Activated CD4-positive, alpha-beta T cell treated with anti-CD3 and anti-CD28 coated beads for 36 hours (primary cell): ENCODE results near the gene CNOT3. TPM values are rescaled to one million over a fixed set of nuclear protein-coding genes. Genes with fewer than 3 reads are reported as not detected.

ENCODE experiments used
- ATAC-seq: fragments of 200-7000 bp; cut with Tn5 transposase; one replicate; pipeline ENCODE4 v1.10.0; 2021; ENCODE audit warnings: mild to moderate bottlenecking, moderate library complexity
- CTCF ChIA-PET: fragments of 350-600 bp; sonication (Branson Sonifier 250); formaldehyde crosslinking; loops from one replicate; lab custom pipeline; 2021; ENCODE audit warnings: antibody characterized with exemption; lab: Charles Lee
- POLR2A ChIA-PET: fragments of 350-600 bp; sonication (Branson Sonifier 250); formaldehyde crosslinking; loops from one replicate; lab custom pipeline; 2021; ENCODE audit warnings: antibody characterized with exemption, inconsistent platforms; lab: Charles Lee
- DNase-seq: peaks from one replicate; pipeline ENCODE4 v3.0.0-alpha.2; 2020
- H3K27ac Mint-ChIP-seq: one replicate; pipeline ENCODE4 v1.8.0; 2021; ENCODE audit warnings: mixed read lengths
- H3K27me3 Mint-ChIP-seq: one replicate; pipeline ENCODE4 v1.8.0; 2021; ENCODE audit warnings: mixed read lengths
- H3K36me3 Mint-ChIP-seq: one replicate; pipeline ENCODE4 v1.8.0; 2021; ENCODE audit warnings: low read depth, mixed read lengths
- H3K4me1 Mint-ChIP-seq: one replicate; pipeline ENCODE4 v1.8.0; 2021; ENCODE audit warnings: mixed read lengths
- H3K4me3 Mint-ChIP-seq: one replicate; pipeline ENCODE4 v1.8.0; 2021; ENCODE audit warnings: mild to moderate bottlenecking, moderate library complexity, mixed read lengths
- H3K9me3 Mint-ChIP-seq: one replicate; pipeline ENCODE4 v1.8.0; 2021; ENCODE audit warnings: low read depth, mixed read lengths
- intact Hi-C, 2 experiments: fragments of 100-400 bp; cut with DNase I in 1 of 2; cut with micrococcal nuclease in 1 of 2; formaldehyde crosslinking; loops; one replicate each; pipeline versions ENCODE4 v1.14.2 to v1.15.1; 2022 to 2024; cut with DNase I, micrococcal nuclease
- total RNA-seq, 2 experiments: library from RNA; stranded (reverse); gene quantifications; one replicate each; pipeline ENCODE4 v1.2.3, GENCODE V29; 2021

The CNOT3 gene
- total RNA-seq, 2 experiments from 2014 or later, result 61.0 to 93.8 TPM

DNA sequence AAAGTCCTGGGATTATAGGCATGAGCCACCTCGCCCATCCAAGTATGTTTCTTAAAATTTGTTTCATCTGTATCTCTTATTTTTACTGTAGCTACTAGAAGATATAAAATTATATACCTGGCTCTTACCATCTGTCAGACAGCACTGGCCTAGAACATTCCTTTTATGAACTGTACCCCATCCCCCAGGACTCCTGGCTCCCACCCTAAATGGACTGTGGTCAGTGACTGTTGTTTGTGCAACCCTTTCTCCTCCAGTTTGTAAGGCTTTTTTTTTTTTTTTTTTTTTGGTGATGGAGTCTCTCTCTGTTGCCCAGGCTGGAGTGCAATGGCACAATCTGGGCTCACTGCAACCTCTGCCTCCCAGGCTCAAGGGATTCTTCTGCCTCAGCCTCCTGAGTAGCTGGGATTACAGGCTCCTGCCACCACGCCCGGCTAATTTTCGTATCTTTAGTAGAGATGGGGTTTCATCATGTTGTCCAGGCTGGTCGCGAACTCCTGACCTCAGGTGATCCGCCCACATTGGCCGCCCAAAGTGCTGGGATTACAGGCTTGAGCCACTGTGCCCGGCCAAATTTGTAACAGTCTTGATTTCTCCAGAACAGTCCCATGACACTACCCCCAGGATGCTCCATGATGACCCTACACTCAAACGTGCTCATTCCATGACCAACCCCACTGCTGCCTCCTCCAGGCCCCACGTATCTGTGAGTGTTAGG is 32.4 kb upstream of the CNOT3 start:
- ChIA-PET CTCF (no interaction called here), POLR2A (no interaction called here)
- no peak overlapping the region for H3K27ac Mint-ChIP-seq
- H3K4me1 Mint-ChIP-seq, result peaks cover 16% of the 10 kb centered on the region
- H3K9me3 Mint-ChIP-seq, result no peaks in the 10 kb centered on the region
- H3K36me3 Mint-ChIP-seq, result peaks cover 28% of the 10 kb centered on the region
- ATAC-seq (no peak), DNase-seq (no peak)
- H3K27me3 Mint-ChIP-seq, result no peaks in the 10 kb centered on the region
- H3K4me3 Mint-ChIP-seq, result no peak overlapping the region
- intact Hi-C loops, result loop anchor here in 1 of 2 experiments (5.0 kb wide), 1 partner anchor 1012 kb away; the partner anchor contains the start of gene PPP1R12C

GRCh38 chr19:54105796-54106195 is 31.8 kb upstream of the CNOT3 start:
- DNase-seq (no peak), ATAC-seq (no peak)
- CTCF ChIA-PET, result no interaction called here
- Mint-ChIP-seq H3K4me3 (no peak overlapping the region), H3K36me3 (peaks cover 32% of the 10 kb centered on the region), H3K27me3 (no peaks in the 10 kb centered on the region), H3K4me1 (peaks cover 17% of the 10 kb centered on the region), H3K27ac (no peak overlapping the region), H3K9me3 (no peaks in the 10 kb centered on the region)
- POLR2A ChIA-PET, result no interaction called here
- intact Hi-C loops, result no loop called here

GRCh38 chr19:54106716-54107115 is 30.8 kb upstream of the CNOT3 start:
- POLR2A ChIA-PET, result no interaction called here
- ATAC-seq (no peak), DNase-seq (no peak)
- intact Hi-C loops, result no loop called here
- Mint-ChIP-seq H3K4me3 (no peak overlapping the region), H3K27me3 (no peaks in the 10 kb centered on the region), H3K9me3 (no peaks in the 10 kb centered on the region), H3K4me1 (peaks cover 18% of the 10 kb centered on the region), H3K27ac (no peak overlapping the region), H3K36me3 (peaks cover 34% of the 10 kb centered on the region)
- CTCF ChIA-PET, result no interaction called here

DNA sequence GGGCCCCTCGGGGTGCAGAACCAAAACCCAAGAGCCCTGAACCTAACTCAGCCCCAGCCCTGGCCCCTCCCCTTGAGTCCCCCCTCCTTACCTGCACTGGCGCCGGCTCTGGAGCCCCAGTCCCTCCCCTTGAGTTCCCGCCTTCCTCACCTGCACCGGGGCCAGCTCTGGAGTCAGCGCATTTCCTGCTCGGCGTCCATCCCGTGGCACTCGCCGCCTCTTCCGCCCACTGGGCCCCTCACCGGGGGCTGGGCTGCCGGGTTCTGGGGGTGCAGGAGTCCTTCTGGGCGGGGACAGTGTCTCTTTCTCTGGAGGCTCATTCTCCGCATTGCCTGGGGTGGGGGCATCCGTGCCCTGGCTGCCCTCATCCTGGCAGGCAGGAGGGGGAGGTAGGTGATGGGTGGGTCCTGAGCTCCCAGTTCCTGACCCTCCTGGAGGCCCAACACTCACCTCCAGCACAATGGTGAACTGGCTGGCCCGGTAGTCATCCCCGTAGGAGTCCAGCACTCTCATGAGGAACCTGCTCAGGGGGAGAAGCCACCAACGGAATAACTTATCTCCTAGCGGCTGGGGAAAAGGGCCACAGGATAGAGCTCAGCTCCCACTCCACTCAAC is 29.6 kb upstream of the CNOT3 start:
- no peaks in the 10 kb centered on the region for H3K27me3 Mint-ChIP-seq
- ChIA-PET CTCF (no interaction called here), POLR2A (no interaction called here)
- H3K9me3 Mint-ChIP-seq, result no peaks in the 10 kb centered on the region
- ATAC-seq (no peak), DNase-seq (no peak)
- H3K36me3 Mint-ChIP-seq, result peaks cover 37% of the 10 kb centered on the region
- peaks cover 13% of the 10 kb centered on the region for H3K4me1 Mint-ChIP-seq
- intact Hi-C loops, result no loop called here
- no peak overlapping the region for H3K4me3 Mint-ChIP-seq
- no peak overlapping the region for H3K27ac Mint-ChIP-seq

DNA sequence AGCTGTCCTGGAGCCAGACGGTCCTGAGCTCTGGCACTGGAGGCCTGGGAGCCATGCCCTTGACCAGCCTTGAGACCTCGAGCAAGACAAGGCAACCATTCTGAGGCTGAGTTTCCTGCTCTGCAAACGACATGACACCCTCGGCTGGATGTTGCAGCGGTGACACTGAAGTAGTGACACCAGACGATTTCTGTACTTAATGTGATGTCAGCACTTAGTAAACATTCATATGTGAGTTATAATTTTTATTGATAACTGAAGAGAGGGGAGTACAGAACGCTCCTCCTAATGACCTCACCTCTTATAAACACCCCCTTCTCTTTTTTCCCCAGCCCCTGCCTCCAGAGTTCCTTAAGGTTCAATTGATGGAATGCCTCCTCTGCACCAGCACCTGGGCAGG is 29.1 kb upstream of the CNOT3 start:
- no peaks in the 10 kb centered on the region for H3K27me3 Mint-ChIP-seq
- intact Hi-C loops, result no loop called here
- DNase-seq, result no peak
- POLR2A ChIA-PET, result no interaction called here
- peaks cover 38% of the 10 kb centered on the region for H3K36me3 Mint-ChIP-seq
- H3K4me3 Mint-ChIP-seq, result no peak overlapping the region
- no peak for ATAC-seq
- no peaks in the 10 kb centered on the region for H3K9me3 Mint-ChIP-seq
- CTCF ChIA-PET, result no interaction called here
- H3K27ac Mint-ChIP-seq, result no peak overlapping the region
- H3K4me1 Mint-ChIP-seq, result peaks cover 10% of the 10 kb centered on the region

GRCh38 chr19:54109651-54110050 is 27.9 kb upstream of the CNOT3 start:
- ChIA-PET POLR2A (no interaction called here), CTCF (no interaction called here)
- intact Hi-C loops, result no loop called here
- Mint-ChIP-seq H3K27me3 (no peaks in the 10 kb centered on the region), H3K4me1 (peaks cover 16% of the 10 kb centered on the region), H3K27ac (no peak overlapping the region), H3K4me3 (no peak overlapping the region), H3K9me3 (no peaks in the 10 kb centered on the region), H3K36me3 (peaks cover 47% of the 10 kb centered on the region)
- no peak for ATAC-seq
- DNase-seq, result no peak

- intact Hi-C loops, result loop anchor here (1.0 to 5.0 kb wide), 12 partner anchors 12 to 1012 kb away; partner anchors contain the start of genes CNOT3 (in 2 of the 2), LENG1 (in 2 of the 2), NDUFA3 (in 2 of the 2) and LENG8 (in 1 of the 2)
- peaks cover 44% of the 10 kb centered on the region for H3K36me3 Mint-ChIP-seq
- H3K4me1 Mint-ChIP-seq, result peaks cover 25% of the 10 kb centered on the region
- ChIA-PET POLR2A (interaction anchor here (1.0 to 3.5 kb wide), 5 partner anchors 11 to 349 kb away, joined by 3 to 32 read pairs (median 9); partner anchors contain the start of genes CNOT3, LENG9, MBOAT7 and NDUFA3), CTCF (interaction anchor here (0.6 to 1.4 kb wide), 3 partner anchors 12 to 1347 kb away, joined by 4 read pairs; partner anchors contain the start of genes CNOT3 and NDUFA3)
- peak; percentile 55 for ATAC-seq
- no peaks in the 10 kb centered on the region for H3K9me3 Mint-ChIP-seq
- H3K27ac Mint-ChIP-seq, result peak overlapping the region; percentile 96
- no peaks in the 10 kb centered on the region for H3K27me3 Mint-ChIP-seq
- H3K4me3 Mint-ChIP-seq, result peak overlapping the region; percentile 83
- DNase-seq, result peak; percentile 76
These were observed 23.0 kb upstream of the CNOT3 start for GRCh38 chr19:54114340-54115108.

DNA sequence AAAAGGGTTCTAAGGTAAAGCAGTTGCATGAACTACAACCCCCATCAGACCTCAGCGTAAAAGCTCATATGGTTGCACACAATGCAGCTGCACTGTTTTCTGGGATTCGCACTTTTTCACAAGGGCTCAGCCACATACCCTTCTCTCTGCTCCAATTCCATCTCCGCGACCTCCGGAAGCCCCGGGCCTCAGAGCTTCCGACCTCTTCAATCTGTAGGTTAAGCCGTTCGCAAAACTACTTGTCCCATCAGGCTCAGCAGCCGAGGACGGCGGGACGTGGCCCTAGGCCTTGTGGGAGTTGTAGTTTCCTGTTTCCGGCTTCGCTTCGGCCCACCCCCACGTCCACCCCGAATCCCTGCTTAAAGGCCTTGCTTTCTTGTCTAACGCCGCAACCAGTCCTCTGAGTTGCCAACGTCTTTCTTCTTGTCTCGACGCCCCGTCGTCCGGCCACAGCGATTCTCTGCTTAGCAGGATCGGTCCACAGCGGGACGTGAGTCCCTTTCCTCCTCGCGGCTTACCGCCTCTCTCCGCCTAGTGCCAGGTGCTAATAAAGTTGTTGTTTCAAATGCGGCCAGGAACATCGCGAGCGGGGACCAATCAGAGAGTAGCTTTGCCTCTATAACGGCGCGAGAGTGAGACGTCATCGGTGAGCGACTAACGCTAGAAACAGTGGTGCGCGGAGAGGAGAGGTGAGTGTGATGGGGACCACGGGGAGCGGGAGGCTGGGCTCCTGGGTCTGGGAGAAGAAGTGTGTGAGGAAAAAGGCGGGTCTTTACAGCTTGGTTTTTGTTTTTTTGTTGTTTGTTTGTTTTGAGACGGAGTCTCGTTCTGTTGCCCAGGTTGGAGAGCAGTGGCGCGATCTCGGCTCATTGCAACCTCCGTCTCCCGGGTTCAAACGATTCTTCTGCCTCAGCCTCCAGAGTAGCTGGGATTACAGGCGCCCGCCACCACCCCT is 22.2 kb upstream of the CNOT3 start, which contains the start of the genes PRPF31 and TFPT:
Gene PRPF31, plus strand, starts transcription at position 646 of the 955 bp plus-strand sequence. CDS start 2,525 bp downstream, outside the sequence.
Gene TFPT, minus strand, starts transcription at position 549 of the 955 bp plus-strand sequence. Its CDS starts 388 bp downstream, at position 161.
- peaks cover 25% of the 10 kb centered on the region for H3K4me1 Mint-ChIP-seq
- ATAC-seq (peak; percentile 94), DNase-seq (peak; percentile 97)
- H3K27ac Mint-ChIP-seq, result peak within 1 kb of the TSS; percentile 96
- H3K27me3 Mint-ChIP-seq, result no peaks in the 10 kb centered on the region
- H3K9me3 Mint-ChIP-seq, result no peaks in the 10 kb centered on the region
- peak within 1 kb of the TSS; percentile 83 for H3K4me3 Mint-ChIP-seq
- ChIA-PET POLR2A (interaction anchor here (0.7 to 3.5 kb wide), 8 partner anchors 12 to 348 kb away, joined by 3 to 32 read pairs (median 8); partner anchors contain the start of genes CNOT3, LENG9, MBOAT7 and NDUFA3), CTCF (interaction anchor here (1.0 to 1.4 kb wide), 4 partner anchors 13 to 74 kb away, joined by 3 to 4 read pairs (median 4); partner anchors contain the start of genes CNOT3, MBOAT7 and NDUFA3)
- intact Hi-C loops, result loop anchor here (1.0 to 5.0 kb wide), 12 partner anchors 13 to 1013 kb away; partner anchors contain the start of genes CNOT3 (in 2 of the 2), LENG1 (in 2 of the 2), NDUFA3 (in 2 of the 2) and LENG8 (in 1 of the 2)
- H3K36me3 Mint-ChIP-seq, result peaks cover 43% of the 10 kb centered on the region

DNA sequence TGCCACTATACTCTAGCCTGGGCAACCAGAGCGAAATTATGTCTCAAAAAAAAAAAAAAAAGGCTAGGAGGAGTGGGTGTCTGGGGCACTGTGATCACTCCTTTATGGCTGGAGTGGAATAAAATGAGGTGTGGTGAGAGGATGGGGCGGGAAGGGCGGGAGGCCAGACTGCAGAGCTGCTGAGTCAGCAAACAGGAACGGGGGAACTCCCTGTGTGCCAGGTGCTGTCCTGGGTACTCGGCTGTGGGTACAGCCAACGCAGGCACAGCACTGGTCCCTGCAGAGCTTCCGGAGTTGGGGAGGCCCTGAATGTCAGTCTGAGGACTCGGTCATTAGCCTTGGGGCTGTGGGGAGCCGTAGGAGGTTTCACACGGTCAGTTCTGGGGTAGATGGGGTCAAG is 16.3 kb upstream of the CNOT3 start:
- H3K36me3 Mint-ChIP-seq, result peaks cover 49% of the 10 kb centered on the region
- no peak overlapping the region for H3K4me3 Mint-ChIP-seq
- ATAC-seq (no peak), DNase-seq (no peak)
- POLR2A ChIA-PET, result no interaction called here
- no peaks in the 10 kb centered on the region for H3K9me3 Mint-ChIP-seq
- H3K27me3 Mint-ChIP-seq, result no peaks in the 10 kb centered on the region
- CTCF ChIA-PET, result no interaction called here
- intact Hi-C loops, result no loop called here
- H3K4me1 Mint-ChIP-seq, result peaks cover 14% of the 10 kb centered on the region
- H3K27ac Mint-ChIP-seq, result no peak overlapping the region

DNA sequence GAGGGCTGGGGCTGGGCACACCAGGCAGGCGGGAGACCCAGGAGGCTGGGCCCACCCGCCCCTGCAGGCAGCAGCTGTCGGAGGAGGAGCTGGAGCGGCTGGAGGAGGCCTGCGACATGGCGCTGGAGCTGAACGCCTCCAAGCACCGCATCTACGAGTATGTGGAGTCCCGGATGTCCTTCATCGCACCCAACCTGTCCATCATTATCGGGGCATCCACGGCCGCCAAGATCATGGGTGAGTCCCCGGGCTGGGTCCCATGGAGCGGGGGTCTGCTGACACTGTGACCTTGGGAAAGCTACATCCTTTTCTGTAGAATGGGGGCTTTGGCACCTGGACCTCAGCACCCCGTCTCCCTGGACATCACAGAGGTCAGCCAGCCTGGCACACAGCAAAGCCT is 13.9 kb upstream of the CNOT3 start:
- H3K9me3 Mint-ChIP-seq, result no peaks in the 10 kb centered on the region
- DNase-seq, result no peak
- H3K4me3 Mint-ChIP-seq, result no peak overlapping the region
- no peaks in the 10 kb centered on the region for H3K4me1 Mint-ChIP-seq
- POLR2A ChIA-PET, result interaction anchor here (0.8 kb wide), 1 partner anchor 13 kb away, joined by 3 read pairs; no protein-coding TSS in a partner anchor
- intact Hi-C loops, result no loop called here
- H3K36me3 Mint-ChIP-seq, result peaks cover 48% of the 10 kb centered on the region
- no peak overlapping the region for H3K27ac Mint-ChIP-seq
- H3K27me3 Mint-ChIP-seq, result no peaks in the 10 kb centered on the region
- ATAC-seq, result no peak
- CTCF ChIA-PET, result interaction anchor here (0.7 to 1.0 kb wide), 2 partner anchors 10 to 253 kb away, joined by 3 read pairs; no protein-coding TSS in a partner anchor
